ENCODE results near the gene AK5.

- TF ChIP-seq, protein P1, sequence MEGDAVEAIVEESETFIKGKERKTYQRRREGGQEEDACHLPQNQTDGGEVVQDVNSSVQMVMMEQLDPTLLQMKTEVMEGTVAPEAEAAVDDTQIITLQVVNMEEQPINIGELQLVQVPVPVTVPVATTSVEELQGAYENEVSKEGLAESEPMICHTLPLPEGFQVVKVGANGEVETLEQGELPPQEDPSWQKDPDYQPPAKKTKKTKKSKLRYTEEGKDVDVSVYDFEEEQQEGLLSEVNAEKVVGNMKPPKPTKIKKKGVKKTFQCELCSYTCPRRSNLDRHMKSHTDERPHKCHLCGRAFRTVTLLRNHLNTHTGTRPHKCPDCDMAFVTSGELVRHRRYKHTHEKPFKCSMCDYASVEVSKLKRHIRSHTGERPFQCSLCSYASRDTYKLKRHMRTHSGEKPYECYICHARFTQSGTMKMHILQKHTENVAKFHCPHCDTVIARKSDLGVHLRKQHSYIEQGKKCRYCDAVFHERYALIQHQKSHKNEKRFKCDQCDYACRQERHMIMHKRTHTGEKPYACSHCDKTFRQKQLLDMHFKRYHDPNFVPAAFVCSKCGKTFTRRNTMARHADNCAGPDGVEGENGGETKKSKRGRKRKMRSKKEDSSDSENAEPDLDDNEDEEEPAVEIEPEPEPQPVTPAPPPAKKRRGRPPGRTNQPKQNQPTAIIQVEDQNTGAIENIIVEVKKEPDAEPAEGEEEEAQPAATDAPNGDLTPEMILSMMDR (IDR thresholded peaks at IDR 0.05; ENCODE audit: insufficient read depth, low read length, poor library complexity, severe bottlenecking): no peak
- no peak for TF ChIP-seq EZH2phosphoT487 (conservative IDR thresholded peaks at IDR 0.05; ENCODE audit: low read length)
Measured at GRCh38 chr1:77412069-77412819, 130.4 kb downstream of the AK5 start.
